GM23338 (cell line): ENCODE measurements around the gene TRA2B.

Experiments used
- CTCF ChIP-seq, 2 experiments: fragments of 200-600 bp in 1 of 2; sonication (generic) in 1 of 2; conservative IDR thresholded peaks; 2 replicates each; pipeline versions ENCODE4 v1.5.1 to v1.6.1; 2016 to 2017; ENCODE audit warnings: antibody characterized with exemption in 2 of 2, low read depth in 2 of 2, mild to moderate bottlenecking in 2 of 2, moderate library complexity in 1 of 2
- ETS1 ChIP-seq: IDR thresholded peaks from 2 replicates; pipeline ENCODE4 v1.6.1; 2016; ENCODE audit warnings: antibody characterized with exemption
- EZH2 ChIP-seq: fragments of 200-600 bp; sonication (generic); IDR thresholded peaks from one replicate; pipeline ENCODE4 v1.8.0; 2017; ENCODE audit warnings: antibody characterized with exemption, mild to moderate bottlenecking, low read depth; ENCODE audit not compliant: unreplicated experiment
- POLR2AphosphoS5 ChIP-seq: IDR thresholded peaks from 2 replicates; pipeline ENCODE4 v1.6.1; 2016; ENCODE audit warnings: antibody characterized with exemption, low read depth
- REST ChIP-seq: IDR thresholded peaks from one replicate; pipeline ENCODE4 v1.6.1; 2018; ENCODE audit warnings: antibody characterized with exemption; ENCODE audit not compliant: unreplicated experiment

- TF ChIP-seq EZH2, result no peak
- TF ChIP-seq REST, result no peak
- no peak for TF ChIP-seq CTCF (conservative IDR thresholded peaks at IDR 0.05; ENCODE audit: low read depth in 2 of 2)
- TF ChIP-seq POLR2AphosphoS5, result no peak
- no peak for TF ChIP-seq ETS1
Measured at GRCh38 chr3:185948292-185948691, 10.5 kb upstream of the TRA2B start.
